ENCODE data around the gene SOX1.

The SOX1 gene

DNA sequence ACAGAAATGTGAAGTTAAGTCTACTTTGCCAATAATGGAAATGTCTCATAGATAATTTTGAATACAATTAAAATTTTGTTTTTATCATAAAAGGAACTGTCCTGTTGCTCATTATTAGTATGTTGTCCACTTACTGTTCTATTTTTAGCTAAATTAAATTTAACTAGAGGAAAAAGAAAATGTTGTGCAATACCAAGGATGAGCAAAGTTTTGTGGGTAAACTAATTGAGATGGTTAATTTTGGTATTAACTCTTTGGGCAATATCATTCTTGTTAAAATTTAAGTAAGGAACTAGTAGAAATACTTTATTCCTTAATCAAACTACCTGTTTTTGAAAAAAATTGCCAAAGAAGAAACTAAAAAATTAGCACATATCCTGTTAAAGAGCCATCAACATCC, 43.5 kb downstream of the SOX1 start:
- DNase-seq: no peak

DNA sequence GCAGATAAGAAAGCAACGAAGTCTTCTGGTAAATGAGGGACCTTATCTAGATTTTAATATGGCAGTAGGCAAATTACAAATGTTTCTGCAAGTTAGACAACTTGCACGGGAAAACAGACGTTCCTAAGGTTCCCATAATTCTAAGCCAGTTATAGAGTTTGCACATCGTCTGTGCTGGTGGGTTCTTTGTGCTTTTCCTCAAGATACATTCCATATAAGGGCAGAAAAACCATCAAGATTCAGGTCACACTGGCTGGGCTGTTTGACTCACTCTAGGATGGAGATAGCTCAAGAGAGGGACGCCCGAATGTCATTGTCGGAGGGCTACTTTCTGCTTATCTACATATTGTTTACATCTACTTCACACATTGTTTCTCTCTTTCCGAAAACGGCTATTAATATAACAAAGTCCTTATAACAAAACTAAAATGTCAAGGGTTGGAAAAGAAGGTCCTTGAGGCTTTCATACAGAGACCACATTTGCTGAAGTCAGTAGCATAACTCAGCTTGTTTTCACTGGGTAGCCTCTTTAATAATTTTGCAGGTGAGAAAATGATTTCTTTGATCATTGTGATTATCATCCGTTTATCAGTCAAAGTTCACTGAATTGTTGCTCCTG, 44.4 kb downstream of the SOX1 start:
- no peak for DNase-seq

- no peak for DNase-seq
Observed at GRCh38 chr13:112112534-112113276, 45.8 kb downstream of the SOX1 start.

- no peak for DNase-seq
Observed at GRCh38 chr13:112113348-112113747, 46.4 kb downstream of the SOX1 start.

DNA sequence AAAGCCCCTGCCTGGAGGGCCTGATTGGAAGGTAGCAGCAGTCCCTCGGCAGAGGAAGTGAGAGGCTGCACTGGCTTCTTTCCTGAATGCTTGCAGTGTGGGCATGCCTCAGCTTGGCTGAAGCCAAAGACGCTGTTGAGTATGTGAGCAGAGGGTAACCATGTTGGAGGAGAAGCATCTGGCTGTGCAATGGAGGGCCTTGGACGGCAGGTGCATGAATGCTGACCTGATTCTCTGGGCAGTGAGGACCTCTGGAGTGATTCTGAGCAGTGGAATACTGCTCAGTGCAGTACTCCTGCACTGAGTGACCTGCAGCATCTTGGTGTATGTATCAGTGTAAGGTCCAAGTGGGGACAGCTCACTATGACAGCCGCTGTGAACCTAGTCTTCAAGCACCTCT, 46.9 kb downstream of the SOX1 start:
- no peak for DNase-seq

- no peak for DNase-seq
Observed at GRCh38 chr13:112114391-112114790, 47.4 kb downstream of the SOX1 start.

- no peak for DNase-seq
Observed at GRCh38 chr13:112115403-112116091, 48.6 kb downstream of the SOX1 start.

DNA sequence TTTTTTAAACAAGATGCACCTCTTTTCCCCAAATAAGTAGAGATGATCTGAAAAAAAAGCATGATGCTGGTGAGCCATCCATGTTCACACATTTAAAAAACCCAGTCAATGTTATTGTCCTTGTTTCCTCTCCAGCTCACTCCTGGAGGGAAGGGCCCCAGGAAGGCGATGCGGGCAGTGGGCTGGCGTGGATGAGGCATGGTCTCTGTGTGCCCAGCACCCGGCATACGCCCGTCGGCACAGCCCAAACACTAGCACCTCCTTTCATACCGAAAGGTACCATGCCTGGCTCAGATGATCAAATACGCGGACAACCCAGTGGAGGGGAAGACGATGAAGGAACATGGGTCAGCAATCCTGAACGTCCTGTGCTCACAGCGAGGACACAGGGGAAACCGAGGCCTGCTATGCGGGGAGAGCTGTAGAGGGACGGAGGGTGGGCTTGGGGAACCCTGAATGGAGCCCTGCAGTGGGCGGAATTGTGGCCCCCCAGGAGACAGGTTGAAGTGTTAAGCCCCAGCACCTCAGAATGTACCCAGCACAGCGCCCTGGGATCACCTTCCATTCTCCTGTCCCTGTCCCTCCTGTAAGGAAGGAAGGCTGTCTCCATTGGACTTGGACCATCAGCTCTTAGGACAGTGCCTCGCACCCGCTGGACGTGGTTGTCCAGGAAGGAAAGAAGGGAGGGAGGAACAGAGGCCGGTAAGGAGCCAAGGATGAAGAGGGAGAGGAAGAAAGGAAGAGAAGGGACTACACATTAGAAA, 49.4 kb downstream of the SOX1 start:
- no peak for DNase-seq

DNA sequence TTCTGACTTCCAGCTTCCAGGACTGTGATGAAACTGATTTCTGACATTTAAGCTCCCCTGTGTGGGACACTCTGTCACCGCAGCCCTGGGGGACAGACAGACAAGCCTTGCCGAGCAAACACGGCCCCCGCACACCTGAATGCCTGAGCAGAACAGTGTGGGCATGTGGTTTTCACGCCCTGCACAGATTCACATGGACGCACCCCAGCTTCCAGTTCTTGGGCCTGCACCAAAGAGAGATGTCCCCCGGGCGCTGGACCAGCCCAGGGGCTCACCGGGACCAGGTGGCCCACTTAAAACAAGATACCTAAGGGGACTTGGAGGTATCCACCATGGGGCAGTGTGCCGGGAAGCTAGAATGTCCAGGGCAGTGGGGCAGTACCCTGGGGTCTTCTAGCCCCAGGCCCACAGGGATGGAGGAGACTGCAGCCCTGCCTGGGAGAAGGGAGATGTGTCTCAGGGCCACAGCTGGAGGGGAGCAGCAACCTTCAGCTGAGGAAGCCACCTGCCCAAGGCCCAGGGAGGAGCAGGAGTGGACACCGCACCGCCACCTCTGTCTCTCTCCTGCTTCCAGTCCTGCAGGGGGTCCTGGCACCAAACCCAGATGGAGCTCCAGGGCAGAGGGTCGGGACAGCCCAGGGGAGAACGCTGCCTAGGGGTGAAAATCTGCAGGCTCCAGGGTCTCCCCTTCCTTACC, 50.5 kb downstream of the SOX1 start:
- no peak for DNase-seq

DNA sequence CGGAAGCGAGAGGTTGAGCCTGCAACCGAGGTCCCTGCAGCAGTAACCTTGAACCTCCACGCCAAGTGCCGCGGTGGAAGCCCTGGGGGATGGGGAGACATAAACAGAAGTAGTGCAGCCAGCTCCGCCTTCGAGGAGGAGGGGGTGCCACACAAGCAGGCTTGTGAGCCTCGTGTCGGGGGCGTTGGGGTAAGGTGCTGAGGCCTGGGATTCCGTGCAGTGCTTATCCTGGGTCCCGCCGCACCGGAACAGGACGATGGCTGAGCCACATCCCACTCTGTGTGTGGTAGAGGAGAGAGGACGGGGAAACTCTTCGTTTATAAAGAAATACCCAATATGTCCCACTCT, 51.0 kb downstream of the SOX1 start:
- DNase-seq: no peak

- no peak for DNase-seq
Observed at GRCh38 chr13:112118451-112119064, 51.6 kb downstream of the SOX1 start.

- no peak for DNase-seq
Observed at GRCh38 chr13:112119192-112120030, 52.5 kb downstream of the SOX1 start.

DNA sequence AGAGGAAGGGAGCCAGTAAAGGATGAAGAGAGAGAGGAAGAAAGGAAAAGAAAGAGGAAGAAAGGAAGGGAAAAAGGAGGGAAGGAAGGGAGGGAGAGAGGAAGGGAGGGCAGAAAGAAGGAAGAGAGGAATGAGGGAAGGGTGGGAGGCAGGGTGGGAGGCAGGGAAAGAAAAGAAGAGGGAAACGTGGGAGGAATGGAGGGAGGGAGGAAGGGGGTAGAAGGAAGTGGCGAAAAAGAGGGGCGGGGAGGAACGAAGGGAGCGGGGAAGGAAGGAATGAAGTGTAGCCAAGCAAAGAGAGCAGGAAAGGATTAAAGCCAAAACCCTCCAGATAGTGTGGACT, 53.1 kb downstream of the SOX1 start:
- DNase-seq: no peak
